H9 (cell line): ENCODE results near the gene CRP. TPM values are rescaled to one million over a fixed set of nuclear protein-coding genes. Genes with fewer than 3 reads are reported as not detected.

Experiments
- DNase-seq: peaks from one replicate; pipeline ENCODE4 v3.0.0-alpha.2; 2017
- H2AFZ ChIP-seq: one replicate; pipeline ENCODE4 v1.6.1; 2013; ENCODE audit warnings: mild to moderate bottlenecking, low read length, control low read depth, moderate library complexity
- H2AK5ac ChIP-seq: 2 replicates; pipeline ENCODE4 v1.6.1; 2013; ENCODE audit warnings: low read length, control low read depth, mixed read lengths; ENCODE audit not compliant: insufficient read length
- H2BK120ac ChIP-seq: one replicate; pipeline ENCODE4 v1.6.1; 2013; ENCODE audit warnings: low read depth, mild to moderate bottlenecking, low read length, control low read depth, inconsistent platforms; ENCODE audit not compliant: poor library complexity, severe bottlenecking
- H2BK12ac ChIP-seq: 2 replicates; pipeline ENCODE4 v1.6.1; 2013; ENCODE audit warnings: low read length, control low read depth, mixed read lengths, low read depth; ENCODE audit not compliant: insufficient read length
- H2BK15ac ChIP-seq: 2 replicates; pipeline ENCODE4 v1.6.1; 2013; ENCODE audit warnings: low read depth, low read length, control low read depth
- H2BK20ac ChIP-seq: one replicate; pipeline ENCODE4 v1.6.1; 2013; ENCODE audit warnings: low read depth, mild to moderate bottlenecking, low read length, control low read depth, inconsistent platforms; ENCODE audit not compliant: poor library complexity, severe bottlenecking
- H2BK5ac ChIP-seq: 2 replicates; pipeline ENCODE4 v1.6.1; 2013; ENCODE audit warnings: low read length, control low read depth, mixed read lengths; ENCODE audit not compliant: insufficient read length
- H3K14ac ChIP-seq: 2 replicates; pipeline ENCODE4 v1.6.1; 2013; ENCODE audit warnings: low read length, control low read depth; ENCODE audit not compliant: insufficient read depth
- H3K18ac ChIP-seq: 2 replicates; pipeline ENCODE4 v1.6.1; 2013; ENCODE audit warnings: low read depth, mild to moderate bottlenecking, mixed read lengths, low read length, control low read depth; ENCODE audit not compliant: insufficient read length
- H3K23ac ChIP-seq: 2 replicates; pipeline ENCODE4 v1.6.1; 2013; ENCODE audit warnings: low read length, control low read depth, mixed read lengths, low read depth; ENCODE audit not compliant: insufficient read length
- H3K23me2 ChIP-seq: 2 replicates; pipeline ENCODE4 v1.6.1; 2013; ENCODE audit warnings: low read depth, mild to moderate bottlenecking, mixed read lengths, low read length, control low read depth; ENCODE audit not compliant: insufficient read length, poor library complexity, severe bottlenecking
- H3K27ac ChIP-seq: 2 replicates; pipeline ENCODE4 v1.5.1; 2013; ENCODE audit warnings: low read length, control low read depth, mixed read lengths, low read depth; ENCODE audit not compliant: insufficient read length
- H3K27me3 ChIP-seq: 2 replicates; pipeline ENCODE4 v1.6.1; 2013; ENCODE audit warnings: low read length, control low read depth, inconsistent platforms; ENCODE audit not compliant: insufficient read depth
- H3K4ac ChIP-seq: 2 replicates; pipeline ENCODE4 v1.6.1; 2013; ENCODE audit warnings: low read depth, mild to moderate bottlenecking, control low read depth, inconsistent platforms, low read length, moderate library complexity
- H3K4me1 ChIP-seq: 2 replicates; pipeline ENCODE4 v1.6.1; 2013; ENCODE audit warnings: low read length, control low read depth, inconsistent platforms; ENCODE audit not compliant: insufficient read depth
- H3K4me2 ChIP-seq: 2 replicates; pipeline ENCODE4 v1.6.1; 2013; ENCODE audit warnings: low read length, control low read depth, mixed read lengths; ENCODE audit not compliant: insufficient read length, insufficient read depth
- H3K56ac ChIP-seq: 2 replicates; pipeline ENCODE4 v1.6.1; 2013; ENCODE audit warnings: low read depth, mild to moderate bottlenecking, mixed read lengths, low read length, control low read depth; ENCODE audit not compliant: insufficient read length
- H3K79me1 ChIP-seq: 2 replicates; pipeline ENCODE4 v1.6.1; 2013; ENCODE audit warnings: low read depth, mild to moderate bottlenecking, moderate library complexity, low read length, control low read depth, inconsistent platforms; ENCODE audit not compliant: insufficient read depth, poor library complexity, severe bottlenecking
- H3K79me2 ChIP-seq: 2 replicates; pipeline ENCODE4 v1.6.1; 2013; ENCODE audit warnings: low read length, control low read depth, inconsistent platforms; ENCODE audit not compliant: insufficient read depth
- H3K9ac ChIP-seq: 2 replicates; pipeline ENCODE4 v1.6.1; 2013; ENCODE audit warnings: low read length, control low read depth, mixed read lengths; ENCODE audit not compliant: insufficient read length; ENCODE audit errors: extremely low read depth
- H3K9me3 ChIP-seq: one replicate; pipeline ENCODE4 v1.6.1; 2013; ENCODE audit warnings: low read depth, low read length, inconsistent platforms; ENCODE audit not compliant: control insufficient read depth
- H3T11ph ChIP-seq: one replicate; pipeline ENCODE4 v1.6.1; 2013; ENCODE audit warnings: mild to moderate bottlenecking, low read length, control low read depth, inconsistent platforms
- H4K20me1 ChIP-seq: one replicate; pipeline ENCODE4 v1.6.1; 2013; ENCODE audit not compliant: control insufficient read depth, insufficient read length, insufficient read depth
- H4K5ac ChIP-seq: 2 replicates; pipeline ENCODE4 v1.6.1; 2013; ENCODE audit warnings: low read depth, mild to moderate bottlenecking, mixed read lengths, low read length, control low read depth; ENCODE audit not compliant: insufficient read length
- H4K8ac ChIP-seq: replicated peaks from 2 replicates; pipeline ENCODE4 v1.6.1; 2013; ENCODE audit warnings: low read length, control low read depth, mixed read lengths, low read depth; ENCODE audit not compliant: insufficient read length
- H4K91ac ChIP-seq: 2 replicates; pipeline ENCODE4 v1.6.1; 2013; ENCODE audit warnings: low read depth, mild to moderate bottlenecking, moderate library complexity, mixed read lengths, low read length, control low read depth; ENCODE audit not compliant: insufficient read length
- H3K27ac Mint-ChIP-seq, 3 experiments: 2 replicates in 2 of 3; 3 replicates in 1 of 3; pipeline ENCODE4 v1.8.0; 2020 to 2021; ENCODE audit warnings: mixed read lengths in 3 of 3, mild to moderate bottlenecking in 1 of 3, moderate library complexity in 1 of 3
- H3K27me3 Mint-ChIP-seq: 2 replicates; pipeline ENCODE4 v1.8.0; 2021; ENCODE audit warnings: low read depth, mild to moderate bottlenecking, moderate library complexity, mixed read lengths
- H3K36me3 Mint-ChIP-seq, 3 experiments: 2 replicates in 2 of 3; 3 replicates in 1 of 3; pipeline ENCODE4 v1.8.0; 2020 to 2021; ENCODE audit warnings: low read depth in 3 of 3, mixed read lengths in 3 of 3; ENCODE audit not compliant: insufficient read depth in 1 of 3
- H3K4me1 Mint-ChIP-seq, 2 experiments: 2 replicates each; pipeline ENCODE4 v1.8.0; 2020; ENCODE audit warnings: mixed read lengths in 2 of 2
- H3K4me3 Mint-ChIP-seq, 2 experiments: 2 replicates in 1 of 2; 3 replicates in 1 of 2; pipeline ENCODE4 v1.8.0; 2020 to 2021; ENCODE audit warnings: mild to moderate bottlenecking in 2 of 2, mixed read lengths in 2 of 2, moderate library complexity in 1 of 2
- H3K9me3 Mint-ChIP-seq, 2 experiments: 2 replicates in 1 of 2; 3 replicates in 1 of 2; pipeline ENCODE4 v1.8.0; 2020; ENCODE audit warnings: mild to moderate bottlenecking in 2 of 2, mixed read lengths in 2 of 2, moderate library complexity in 1 of 2
- WGBS: extraction: QIAGEN DNeasy Blood & Tissue Kit; methylation state at CpG from one replicate; pipeline ENCODE4 v1.1.7; 2013; ENCODE audit warnings: missing lambda C conversion rate, low lambda C conversion rate, mixed read lengths; ENCODE audit not compliant: insufficient read length; ENCODE audit errors: extremely low coverage; 5-methylcytosine and 5-hydroxymethylcytosine counted together
- long read RNA-seq: library from polyadenylated mRNA; unstranded; transcript quantifications from one replicate; pipeline ENCODE4 v2.0.0, GENCODE V29; 2020
- total RNA-seq: library from RNA; stranded (reverse); gene quantifications from 2 replicates; pipeline ENCODE4 v1.2.1, GENCODE V29; 2021
- TF ChIP-seq, protein P1 (sequence below): fragments of 200-600 bp; sonication (generic); conservative IDR thresholded peaks from 3 replicates; pipeline ENCODE4 v1.8.0; 2021; ENCODE audit warnings: antibody characterized with exemption, mild to moderate bottlenecking

Gene CRP, protein sequence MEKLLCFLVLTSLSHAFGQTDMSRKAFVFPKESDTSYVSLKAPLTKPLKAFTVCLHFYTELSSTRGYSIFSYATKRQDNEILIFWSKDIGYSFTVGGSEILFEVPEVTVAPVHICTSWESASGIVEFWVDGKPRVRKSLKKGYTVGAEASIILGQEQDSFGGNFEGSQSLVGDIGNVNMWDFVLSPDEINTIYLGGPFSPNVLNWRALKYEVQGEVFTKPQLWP
- not detected in 2 replicates for total RNA-seq
- long read RNA-seq, result 0 reads

DNA sequence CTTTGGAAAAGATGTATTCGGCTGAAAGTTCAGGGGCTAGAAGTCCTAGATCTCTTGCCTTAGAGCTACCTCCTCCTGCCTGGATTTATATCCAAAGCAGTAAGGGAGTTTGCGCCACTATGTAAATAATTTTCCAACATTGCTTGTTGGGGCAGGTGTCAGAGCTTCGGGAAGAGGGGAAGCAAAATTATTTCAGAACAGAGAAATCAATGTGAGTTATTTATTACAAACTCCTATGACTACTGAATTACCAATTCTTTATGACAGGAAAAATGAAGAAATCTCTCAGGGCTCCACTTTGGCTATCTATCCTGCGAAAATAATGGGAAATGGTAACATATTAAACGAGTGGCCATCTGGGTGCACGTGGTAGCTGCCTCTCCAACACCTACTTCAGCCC lies at the start of gene CRP:
TSS of gene CRP (minus strand) at position 61 of the 400 bp plus-strand sequence. CDS start 104 bp downstream, outside the sequence.
- no peak within 1 kb of the TSS for H2AK5ac ChIP-seq
- H2BK15ac ChIP-seq, result no peak within 1 kb of the TSS
- H4K8ac ChIP-seq, result no peak within 1 kb of the TSS
- H3K27ac ChIP-seq, result no peak within 1 kb of the TSS
- no peaks in the 10 kb centered on the region for H4K20me1 ChIP-seq
- H2AFZ ChIP-seq, result no peak within 1 kb of the TSS
- H3K9me3 ChIP-seq, result peaks cover 11% of the 10 kb centered on the region
- no peak within 1 kb of the TSS for H4K5ac ChIP-seq
- no peak within 1 kb of the TSS for H2BK120ac ChIP-seq
- H3K56ac ChIP-seq, result no peak within 1 kb of the TSS
- TF ChIP-seq, protein P1, sequence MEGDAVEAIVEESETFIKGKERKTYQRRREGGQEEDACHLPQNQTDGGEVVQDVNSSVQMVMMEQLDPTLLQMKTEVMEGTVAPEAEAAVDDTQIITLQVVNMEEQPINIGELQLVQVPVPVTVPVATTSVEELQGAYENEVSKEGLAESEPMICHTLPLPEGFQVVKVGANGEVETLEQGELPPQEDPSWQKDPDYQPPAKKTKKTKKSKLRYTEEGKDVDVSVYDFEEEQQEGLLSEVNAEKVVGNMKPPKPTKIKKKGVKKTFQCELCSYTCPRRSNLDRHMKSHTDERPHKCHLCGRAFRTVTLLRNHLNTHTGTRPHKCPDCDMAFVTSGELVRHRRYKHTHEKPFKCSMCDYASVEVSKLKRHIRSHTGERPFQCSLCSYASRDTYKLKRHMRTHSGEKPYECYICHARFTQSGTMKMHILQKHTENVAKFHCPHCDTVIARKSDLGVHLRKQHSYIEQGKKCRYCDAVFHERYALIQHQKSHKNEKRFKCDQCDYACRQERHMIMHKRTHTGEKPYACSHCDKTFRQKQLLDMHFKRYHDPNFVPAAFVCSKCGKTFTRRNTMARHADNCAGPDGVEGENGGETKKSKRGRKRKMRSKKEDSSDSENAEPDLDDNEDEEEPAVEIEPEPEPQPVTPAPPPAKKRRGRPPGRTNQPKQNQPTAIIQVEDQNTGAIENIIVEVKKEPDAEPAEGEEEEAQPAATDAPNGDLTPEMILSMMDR, result no peak
- no peak within 1 kb of the TSS for H2BK5ac ChIP-seq
- H3K79me1 ChIP-seq, result no peaks in the 10 kb centered on the region
- Mint-ChIP-seq H3K27me3 (no peaks in the 10 kb centered on the region; the same call in none of the 2 replicates), H3K4me1 (no peaks in the 10 kb centered on the region), H3K4me3 (no peak within 1 kb of the TSS), H3K36me3 (peaks cover 7 to 31% (median 18%) of the 10 kb centered on the region in 3 experiments; a peak in 6 of 7 replicates), H3K27ac (no peak within 1 kb of the TSS; a peak in 1 of 7 replicates), H3K9me3 (peaks cover 35 to 52% of the 10 kb centered on the region in 2 experiments)
- H2BK20ac ChIP-seq, result no peak within 1 kb of the TSS
- no peak within 1 kb of the TSS for H2BK12ac ChIP-seq
- H3K4ac ChIP-seq, result no peak within 1 kb of the TSS
- no peak within 1 kb of the TSS for H4K91ac ChIP-seq
- no peak within 1 kb of the TSS for H3T11ph ChIP-seq
- H3K4me2 ChIP-seq, result no peak within 1 kb of the TSS
- H3K23ac ChIP-seq, result no peak within 1 kb of the TSS
- WGBS, result no CpG with 5 or more reads among the region's 6 CpGs
- no peak within 1 kb of the TSS for H3K18ac ChIP-seq
- H3K27me3 ChIP-seq, result no peaks in the 10 kb centered on the region
- no peak within 1 kb of the TSS for H3K14ac ChIP-seq
- H3K9ac ChIP-seq, result no peak within 1 kb of the TSS
- no peaks in the 10 kb centered on the region for H3K79me2 ChIP-seq
- no peak for DNase-seq
- H3K4me1 ChIP-seq, result no peaks in the 10 kb centered on the region
- no peaks in the 10 kb centered on the region for H3K23me2 ChIP-seq
